Measurements from ENCODE around the gene ZNF500. TPM values are rescaled to one million over a fixed set of nuclear protein-coding genes. Genes with fewer than 3 reads are reported as not detected.

The ZNF500 gene
- total RNA-seq, 1 experiment from 2014 or later = 20.1 TPM

DNA sequence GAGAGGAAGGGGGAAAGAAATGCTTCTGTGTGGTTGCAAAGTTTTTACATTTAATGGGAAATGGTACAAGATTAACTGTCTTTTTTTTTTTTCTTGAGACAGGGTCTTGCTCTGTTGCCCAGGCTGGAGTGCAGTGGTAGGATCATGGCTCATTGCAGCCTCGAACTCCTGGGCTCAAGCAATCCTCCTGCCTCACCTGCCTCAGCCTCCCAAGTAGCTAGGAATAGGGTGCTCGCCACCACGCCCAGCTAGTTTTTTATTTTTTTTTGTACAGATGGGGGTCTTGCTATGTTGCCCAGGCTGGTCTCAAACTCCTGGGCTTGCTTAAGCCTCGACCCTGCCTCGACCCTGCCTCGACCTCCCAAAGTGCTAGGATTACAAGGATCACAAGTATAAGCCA, 39.3 kb upstream of the ZNF500 start:
- BruUV-seq (replicated peaks) = no TSS peak
- Histone ChIP-seq H3K4me3 (replicated peaks in 1 of 2; ENCODE audit: low read depth in 1 of 2, low read length in 2 of 2) (no peak overlapping the region), H3K27me3 (ENCODE audit: insufficient read depth, low read length) (no peaks in the 10 kb centered on the region), H3K4me2 (ENCODE audit: low read length) (no peak overlapping the region), H3K4me1 (ENCODE audit: control insufficient read depth in 1 of 2, insufficient read depth in 2 of 2, low read length in 2 of 2) (peaks cover 9 to 15% of the 10 kb centered on the region in 2 experiments), H3K79me2 (ENCODE audit: insufficient read depth, low read length) (no peaks in the 10 kb centered on the region), H3K27ac (ENCODE audit: low read depth, low read length) (no peak overlapping the region), H3K9me3 (ENCODE audit: control insufficient read depth in 1 of 2, insufficient read depth in 1 of 2, low read depth in 1 of 2, low read length in 2 of 2) (no peaks in the 10 kb centered on the region), H3K36me3 (ENCODE audit: control insufficient read depth in 1 of 2, insufficient read depth in 2 of 2, low read length in 2 of 2) (peaks cover 22 to 27% of the 10 kb centered on the region in 2 experiments; a peak in 3 of 4 replicates), H3K9ac (ENCODE audit: low read length) (no peak overlapping the region), H3K9me2 (ENCODE audit: insufficient read depth) (no peaks in the 10 kb centered on the region), H2AFZ (ENCODE audit: low read depth, low read length, poor library complexity, severe bottlenecking) (no peak overlapping the region), H4K20me1 (ENCODE audit: insufficient read depth) (no peaks in the 10 kb centered on the region)
- intact Hi-C loops (cut with micrococcal nuclease) = no loop called here
- no peak for ATAC-seq
- ChIA-PET RAD21 (ENCODE audit: low non-redundant PET in 1 of 2, low total read pairs in 2 of 2, uncharacterized antibody in 2 of 2, unreplicated experiment in 2 of 2) (no interaction called here), CTCF (no interaction called here), POLR2A (no interaction called here)
- DNase-seq (ENCODE audit: low read depth, low spot score) = no peak
- TF ChIP-seq SP1 (IDR thresholded peaks at IDR 0.05; ENCODE audit: low read depth) = no peak

DNA sequence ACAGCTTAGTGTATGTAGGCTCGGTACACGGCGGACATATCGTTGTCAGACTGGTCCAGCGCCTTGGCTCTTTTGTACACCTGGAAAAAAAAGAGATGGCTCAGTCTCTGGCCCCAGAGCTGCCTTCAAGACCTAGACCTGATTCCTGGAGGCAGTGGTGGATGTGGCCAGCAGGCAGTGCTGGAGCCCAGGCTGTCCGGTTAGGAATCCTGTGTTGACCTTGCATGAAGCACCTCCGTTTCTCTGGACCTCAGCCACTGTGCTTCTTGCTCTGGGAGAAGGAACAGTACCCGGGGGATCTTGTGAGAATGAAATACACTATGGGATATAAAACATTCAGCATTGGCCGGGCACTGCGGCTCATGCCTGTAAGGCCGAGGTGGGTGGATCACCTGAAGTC, 38.3 kb upstream of the ZNF500 start:
- Histone ChIP-seq H3K4me2 (ENCODE audit: low read length) (no peak overlapping the region), H3K27me3 (ENCODE audit: insufficient read depth, low read length) (no peaks in the 10 kb centered on the region), H3K9ac (ENCODE audit: low read length) (no peak overlapping the region), H4K20me1 (ENCODE audit: insufficient read depth) (no peaks in the 10 kb centered on the region), H3K4me1 (ENCODE audit: control insufficient read depth in 1 of 2, insufficient read depth in 2 of 2, low read length in 2 of 2) (peaks cover 13 to 20% of the 10 kb centered on the region in 2 experiments), H3K4me3 (replicated peaks in 1 of 2; ENCODE audit: low read depth in 1 of 2, low read length in 2 of 2) (no peak overlapping the region), H3K9me3 (ENCODE audit: control insufficient read depth in 1 of 2, insufficient read depth in 1 of 2, low read depth in 1 of 2, low read length in 2 of 2) (no peaks in the 10 kb centered on the region), H3K79me2 (ENCODE audit: insufficient read depth, low read length) (no peaks in the 10 kb centered on the region), H3K36me3 (ENCODE audit: control insufficient read depth in 1 of 2, insufficient read depth in 2 of 2, low read length in 2 of 2) (peaks cover 18 to 21% of the 10 kb centered on the region in 2 experiments; a peak in 3 of 4 replicates), H3K27ac (ENCODE audit: low read depth, low read length) (no peak overlapping the region), H2AFZ (ENCODE audit: low read depth, low read length, poor library complexity, severe bottlenecking) (no peak overlapping the region), H3K9me2 (ENCODE audit: insufficient read depth) (no peaks in the 10 kb centered on the region)
- intact Hi-C loops (cut with micrococcal nuclease) = no loop called here
- ATAC-seq (no peak), DNase-seq (ENCODE audit: low read depth, low spot score) (no peak)
- ChIA-PET CTCF (no interaction called here), RAD21 (ENCODE audit: low non-redundant PET in 1 of 2, low total read pairs in 2 of 2, uncharacterized antibody in 2 of 2, unreplicated experiment in 2 of 2) (no interaction called here), POLR2A (no interaction called here)
- TF ChIP-seq, protein P1, sequence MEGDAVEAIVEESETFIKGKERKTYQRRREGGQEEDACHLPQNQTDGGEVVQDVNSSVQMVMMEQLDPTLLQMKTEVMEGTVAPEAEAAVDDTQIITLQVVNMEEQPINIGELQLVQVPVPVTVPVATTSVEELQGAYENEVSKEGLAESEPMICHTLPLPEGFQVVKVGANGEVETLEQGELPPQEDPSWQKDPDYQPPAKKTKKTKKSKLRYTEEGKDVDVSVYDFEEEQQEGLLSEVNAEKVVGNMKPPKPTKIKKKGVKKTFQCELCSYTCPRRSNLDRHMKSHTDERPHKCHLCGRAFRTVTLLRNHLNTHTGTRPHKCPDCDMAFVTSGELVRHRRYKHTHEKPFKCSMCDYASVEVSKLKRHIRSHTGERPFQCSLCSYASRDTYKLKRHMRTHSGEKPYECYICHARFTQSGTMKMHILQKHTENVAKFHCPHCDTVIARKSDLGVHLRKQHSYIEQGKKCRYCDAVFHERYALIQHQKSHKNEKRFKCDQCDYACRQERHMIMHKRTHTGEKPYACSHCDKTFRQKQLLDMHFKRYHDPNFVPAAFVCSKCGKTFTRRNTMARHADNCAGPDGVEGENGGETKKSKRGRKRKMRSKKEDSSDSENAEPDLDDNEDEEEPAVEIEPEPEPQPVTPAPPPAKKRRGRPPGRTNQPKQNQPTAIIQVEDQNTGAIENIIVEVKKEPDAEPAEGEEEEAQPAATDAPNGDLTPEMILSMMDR (IDR thresholded peaks at IDR 0.05 in 2 of 3, conservative IDR thresholded peaks at IDR 0.05 in 1 of 3; ENCODE audit: borderline replicate concordance in 1 of 3, insufficient read depth in 1 of 3, low read depth in 2 of 3, low read length in 2 of 3) = no peak
- TF ChIP-seq JUND (IDR thresholded peaks at IDR 0.05) = no peak
- no TSS peak for BruUV-seq (replicated peaks)
